SK-N-MC (cell line): ENCODE data around the gene PET100.

Experiments
- DNase-seq: peaks from one replicate; pipeline ENCODE4 v3.0.0-alpha.2; 2011; ENCODE audit warnings: low read depth, low spot score
- H3K27ac ChIP-seq: fragments of 200-600 bp; sonication (generic); 2 replicates; pipeline ENCODE4 v1.5.1; 2016; ENCODE audit warnings: mixed run types
- H3K36me3 ChIP-seq: fragments of 200-600 bp; sonication (generic); 2 replicates; pipeline ENCODE4 v1.6.1; 2017; ENCODE audit warnings: antibody characterized with exemption, low read length, mixed read lengths; ENCODE audit not compliant: insufficient read depth
- H3K4me3 ChIP-seq: fragments of 200-600 bp; sonication (generic); 2 replicates; pipeline ENCODE4 v1.5.1; 2016
- H3K9ac ChIP-seq: fragments of 200-600 bp; sonication (generic); 2 replicates; pipeline ENCODE4 v1.8.0; 2017; ENCODE audit warnings: mixed run types, mixed read lengths; ENCODE audit not compliant: insufficient read length
- H3K9me3 ChIP-seq: fragments of 200-600 bp; sonication (generic); 2 replicates; pipeline ENCODE4 v1.6.1; 2017; ENCODE audit warnings: low read depth, mild to moderate bottlenecking, antibody characterized with exemption, low read length, moderate library complexity, mixed read lengths
- EZH2 ChIP-seq: fragments of 200-600 bp; sonication (generic); IDR thresholded peaks from one replicate; pipeline ENCODE4 v1.6.1; 2017; ENCODE audit warnings: antibody characterized with exemption
- FOXP2 ChIP-seq: optimal IDR thresholded peaks from 2 replicates; pipeline ENCODE3; 2011; ENCODE audit warnings: mild to moderate bottlenecking, moderate library complexity; ENCODE audit not compliant: insufficient read depth; ENCODE audit errors: extremely low read length, control extremely low read depth
- POLR2AphosphoS5 ChIP-seq: IDR thresholded peaks from 2 replicates; pipeline ENCODE4 v1.6.1; 2012; ENCODE audit warnings: mild to moderate bottlenecking, low read depth, low read length, borderline replicate concordance

Gene PET100

GRCh38 chr19:7610491-7611240 is 18.9 kb upstream of the PET100 start:
- H3K9me3 ChIP-seq = no peaks in the 10 kb centered on the region
- no peak overlapping the region for H3K9ac ChIP-seq
- no peak for DNase-seq
- no peak overlapping the region for H3K4me3 ChIP-seq
- no peak for TF ChIP-seq EZH2
- TF ChIP-seq POLR2AphosphoS5 = no peak
- TF ChIP-seq FOXP2 = no peak
- H3K36me3 ChIP-seq = no peaks in the 10 kb centered on the region; the same call in 1 of the 2 replicates
- H3K27ac ChIP-seq = no peak overlapping the region

GRCh38 chr19:7611541-7612279 is 17.9 kb upstream of the PET100 start:
- Histone ChIP-seq H3K36me3 (no peaks in the 10 kb centered on the region; the same call in 1 of the 2 replicates), H3K9ac (no peak overlapping the region)

GRCh38 chr19:7612282-7613274 is 17.0 kb upstream of the PET100 start:
- H3K9me3 ChIP-seq = no peaks in the 10 kb centered on the region
- no peak overlapping the region for H3K4me3 ChIP-seq
- no peak for DNase-seq
- H3K27ac ChIP-seq = no peak overlapping the region
- H3K9ac ChIP-seq = no peak overlapping the region
- no peak for TF ChIP-seq EZH2
- no peak for TF ChIP-seq POLR2AphosphoS5
- TF ChIP-seq FOXP2 = no peak
- no peaks in the 10 kb centered on the region; the same call in 1 of the 2 replicates for H3K36me3 ChIP-seq

More at GRCh38 chr19:7611541-7612279, 17.9 kb upstream of the PET100 start:
- no peak for DNase-seq
- no peaks in the 10 kb centered on the region for H3K9me3 ChIP-seq
- no peak for TF ChIP-seq FOXP2
- no peak for TF ChIP-seq POLR2AphosphoS5
- no peak for TF ChIP-seq EZH2
- no peak overlapping the region for H3K27ac ChIP-seq
- no peak overlapping the region for H3K4me3 ChIP-seq

- Histone ChIP-seq H3K9ac (no peak overlapping the region), H3K36me3 (peaks cover 5% of the 10 kb centered on the region; the same call in 1 of the 2 replicates), H3K9me3 (no peaks in the 10 kb centered on the region), H3K27ac (no peak overlapping the region), H3K4me3 (no peak overlapping the region)
- no peak for DNase-seq
- TF ChIP-seq EZH2 (no peak), POLR2AphosphoS5 (no peak), FOXP2 (no peak)
These were observed 14.5 kb upstream of the PET100 start for GRCh38 chr19:7614859-7615741.

- H3K9ac ChIP-seq = no peak overlapping the region
- peaks cover 11% of the 10 kb centered on the region; the same call in 1 of the 2 replicates for H3K36me3 ChIP-seq
- DNase-seq = no peak
- no peak for TF ChIP-seq EZH2
- no peak for TF ChIP-seq POLR2AphosphoS5
- no peak for TF ChIP-seq FOXP2
- no peak overlapping the region for H3K27ac ChIP-seq
- no peak overlapping the region for H3K4me3 ChIP-seq
- no peaks in the 10 kb centered on the region for H3K9me3 ChIP-seq
These were observed 12.4 kb upstream of the PET100 start for GRCh38 chr19:7617172-7617571.

GRCh38 chr19:7617735-7618134 is 11.9 kb upstream of the PET100 start:
- Histone ChIP-seq H3K27ac (no peak overlapping the region), H3K9me3 (no peaks in the 10 kb centered on the region), H3K9ac (no peak overlapping the region), H3K36me3 (peaks cover 11% of the 10 kb centered on the region; the same call in 1 of the 2 replicates), H3K4me3 (no peak overlapping the region)
- DNase-seq = no peak
- no peak for TF ChIP-seq FOXP2
- no peak for TF ChIP-seq EZH2
- TF ChIP-seq POLR2AphosphoS5 = no peak

- TF ChIP-seq FOXP2 (no peak), EZH2 (no peak), POLR2AphosphoS5 (no peak)
- Histone ChIP-seq H3K9me3 (no peaks in the 10 kb centered on the region), H3K9ac (no peak overlapping the region), H3K4me3 (no peak overlapping the region), H3K27ac (no peak overlapping the region), H3K36me3 (peaks cover 16% of the 10 kb centered on the region; the same call in 1 of the 2 replicates)
- DNase-seq = no peak
These were observed 11.2 kb upstream of the PET100 start for GRCh38 chr19:7618348-7618747.
